Activated naive CD8-positive, alpha-beta T cell treated with anti-CD3 and anti-CD28 coated beads, Interleukin-2, amount 50 U/mL, for 24 hours (primary cell): ENCODE data around the gene KPNA5.
A peak's percentile ranks its signal among the peaks of the same experiment; 100 is the strongest.
"Not testable (repeated sequence)": the region's sequence is repeated elsewhere in the genome, so short reads cannot be mapped to it uniquely, and the experiment has no call there.

Experiments used
- ATAC-seq: fragments of 150-1000 bp; cut with Tn5 transposase; one replicate; pipeline ENCODE4 v1.10.0; 2021
- DNase-seq: peaks from one replicate; pipeline ENCODE4 v3.0.0; 2021
- H3K27ac Mint-ChIP-seq: one replicate; pipeline ENCODE4 v1.8.0; 2021; ENCODE audit warnings: mild to moderate bottlenecking, mixed read lengths
- H3K27me3 Mint-ChIP-seq: one replicate; pipeline ENCODE4 v1.8.0; 2021; ENCODE audit warnings: mixed read lengths
- H3K36me3 Mint-ChIP-seq: one replicate; pipeline ENCODE4 v1.8.0; 2021; ENCODE audit warnings: low read depth, mixed read lengths
- H3K4me1 Mint-ChIP-seq: one replicate; pipeline ENCODE4 v1.8.0; 2021; ENCODE audit warnings: mixed read lengths
- H3K4me3 Mint-ChIP-seq: one replicate; pipeline ENCODE4 v1.8.0; 2021; ENCODE audit warnings: mild to moderate bottlenecking, moderate library complexity, mixed read lengths
- H3K9me3 Mint-ChIP-seq: one replicate; pipeline ENCODE4 v1.8.0; 2021; ENCODE audit warnings: mixed read lengths

KPNA5 gene

DNA sequence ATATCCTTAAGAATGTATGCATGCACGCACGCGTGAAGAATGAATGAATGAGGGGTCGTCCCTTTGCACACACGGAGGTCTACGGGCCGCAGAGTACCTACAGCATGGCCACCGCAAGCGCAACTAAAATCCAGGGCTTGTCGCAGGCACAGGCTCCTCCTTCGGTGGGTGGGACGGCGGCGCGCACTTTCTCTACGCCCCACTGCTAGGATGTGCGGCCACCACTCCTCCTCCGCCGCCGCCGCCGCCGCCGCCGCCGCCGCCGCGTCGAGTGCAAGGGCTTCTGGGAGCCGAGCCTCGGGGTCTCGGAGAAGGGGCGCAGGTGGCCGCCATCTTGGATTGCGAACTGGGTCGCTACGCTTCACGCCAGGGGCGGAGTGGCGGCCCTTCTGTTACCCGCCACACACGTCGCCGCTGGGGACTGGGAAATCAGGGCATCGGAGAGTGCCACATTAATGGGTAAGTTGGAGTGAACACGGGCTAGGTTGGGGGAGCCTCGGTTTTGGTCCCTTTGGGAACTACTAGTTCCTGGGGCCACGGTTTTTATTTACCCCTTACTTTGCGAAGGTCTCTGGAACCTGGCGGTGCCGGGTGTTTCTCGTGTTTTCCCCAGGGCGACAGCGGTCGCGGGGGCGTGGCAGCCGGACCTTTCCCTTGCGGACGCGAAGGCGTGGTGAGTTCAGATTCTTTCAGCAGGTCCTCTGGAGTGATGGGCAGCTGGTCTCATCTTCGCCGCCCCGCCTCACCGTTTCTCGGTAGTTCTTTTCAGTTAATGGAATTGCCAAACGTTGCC is at the start of gene KPNA5:
Gene KPNA5 (plus strand): TSS at position 332 of the 793 bp plus-strand sequence. CDS start 124 bp downstream, at position 456.
- DNase-seq = peak; percentile 93
- ATAC-seq = peak; percentile 97
- H3K27me3 Mint-ChIP-seq = no peaks in the 10 kb centered on the region
- peak within 1 kb of the TSS; percentile 93 for H3K4me3 Mint-ChIP-seq
- H3K36me3 Mint-ChIP-seq = peaks cover 22% of the 10 kb centered on the region
- H3K9me3 Mint-ChIP-seq = no peaks in the 10 kb centered on the region
- H3K27ac Mint-ChIP-seq = peak within 1 kb of the TSS; percentile 97
- peaks cover 30% of the 10 kb centered on the region for H3K4me1 Mint-ChIP-seq

DNA sequence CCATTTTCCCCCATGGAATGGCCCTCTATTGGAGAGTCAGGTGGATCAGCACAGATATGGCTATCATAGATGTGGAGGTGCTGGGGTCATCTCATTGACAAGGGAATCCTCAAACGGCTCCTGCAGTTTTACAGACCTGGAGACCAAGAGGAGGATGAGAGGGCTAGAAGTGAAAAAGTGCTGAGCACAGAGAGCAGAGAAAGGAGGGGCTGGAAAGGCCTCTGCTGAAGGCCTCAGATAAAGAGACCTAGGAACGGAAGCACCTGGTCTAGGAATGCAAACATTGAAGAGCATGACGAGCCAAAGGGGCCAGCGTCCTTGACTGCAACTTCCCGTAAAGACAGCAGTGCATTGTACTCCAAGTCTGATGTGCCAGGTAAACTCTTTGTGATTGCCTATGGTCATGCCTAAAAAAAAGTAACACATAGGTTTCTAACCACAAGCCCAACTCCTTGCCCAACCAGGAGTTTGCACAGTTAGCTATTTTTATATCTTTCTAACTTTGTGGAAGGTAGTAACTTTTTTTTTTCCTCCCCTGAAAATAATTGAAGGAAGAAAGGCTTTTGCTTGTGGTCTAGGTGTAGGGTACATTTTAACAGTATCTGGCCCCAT is 49.5 kb upstream of the KPNA5 start:
- DNase-seq (no peak), ATAC-seq (no peak)
- H3K36me3 Mint-ChIP-seq = peaks cover 22% of the 10 kb centered on the region
- H3K27me3 Mint-ChIP-seq = no peaks in the 10 kb centered on the region
- no peak overlapping the region for H3K27ac Mint-ChIP-seq
- H3K4me3 Mint-ChIP-seq = no peak overlapping the region
- no peaks in the 10 kb centered on the region for H3K9me3 Mint-ChIP-seq
- no peaks in the 10 kb centered on the region for H3K4me1 Mint-ChIP-seq

- Mint-ChIP-seq H3K27ac (no peak overlapping the region), H3K36me3 (peaks cover 27% of the 10 kb centered on the region), H3K4me1 (no peaks in the 10 kb centered on the region)
Observed at GRCh38 chr6:116633685-116634084, 47.3 kb upstream of the KPNA5 start.

GRCh38 chr6:116648156-116648555 is 32.9 kb upstream of the KPNA5 start:
- Mint-ChIP-seq H3K27me3 (no peaks in the 10 kb centered on the region), H3K4me1 (peaks cover 8% of the 10 kb centered on the region), H3K4me3 (no peak overlapping the region), H3K36me3 (peaks cover 28% of the 10 kb centered on the region), H3K9me3 (no peaks in the 10 kb centered on the region), H3K27ac (no peak overlapping the region)
- ATAC-seq (no peak), DNase-seq (no peak)

More at GRCh38 chr6:116633685-116634084, 47.3 kb upstream of the KPNA5 start:
- Mint-ChIP-seq H3K9me3 (no peaks in the 10 kb centered on the region), H3K4me3 (no peak overlapping the region), H3K27me3 (no peaks in the 10 kb centered on the region)
- DNase-seq = no peak
- ATAC-seq = no peak

DNA sequence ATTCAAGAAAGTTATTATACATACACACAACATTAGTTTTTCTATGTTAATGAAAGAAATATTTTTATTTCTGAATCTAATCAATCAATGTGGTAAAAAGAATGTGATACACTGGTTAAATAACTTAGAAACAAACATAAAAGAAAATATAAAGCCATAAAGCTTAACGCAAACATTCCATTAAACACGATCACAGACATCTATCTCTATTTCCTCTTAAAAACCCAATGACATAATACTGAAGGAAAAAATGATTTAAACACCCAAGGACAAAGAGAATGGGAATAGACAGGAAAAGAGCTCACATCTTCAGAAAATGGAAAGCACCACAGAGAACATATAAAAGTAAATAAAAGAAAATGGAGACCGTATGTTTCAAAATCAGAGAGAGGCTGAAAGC is 31.9 kb upstream of the KPNA5 start:
- Mint-ChIP-seq H3K27me3 (no peaks in the 10 kb centered on the region), H3K4me1 (peaks cover 8% of the 10 kb centered on the region), H3K9me3 (no peaks in the 10 kb centered on the region), H3K4me3 (no peak overlapping the region), H3K36me3 (peaks cover 20% of the 10 kb centered on the region), H3K27ac (no peak overlapping the region)
- DNase-seq = no peak
- ATAC-seq = no peak

GRCh38 chr6:116651916-116652315 is 29.1 kb upstream of the KPNA5 start:
- ATAC-seq = peak; percentile 49
- H3K4me1 Mint-ChIP-seq = peaks cover 8% of the 10 kb centered on the region

GRCh38 chr6:116661594-116661993 is 19.4 kb upstream of the KPNA5 start:
- ATAC-seq = no peak
- peaks cover 30% of the 10 kb centered on the region for H3K36me3 Mint-ChIP-seq
- no peaks in the 10 kb centered on the region for H3K27me3 Mint-ChIP-seq
- peaks cover 43% of the 10 kb centered on the region for H3K4me1 Mint-ChIP-seq
- H3K9me3 Mint-ChIP-seq = no peaks in the 10 kb centered on the region
- no peak for DNase-seq
- H3K27ac Mint-ChIP-seq = no peak overlapping the region
- no peak overlapping the region for H3K4me3 Mint-ChIP-seq

More at GRCh38 chr6:116651916-116652315, 29.1 kb upstream of the KPNA5 start:
- Mint-ChIP-seq H3K27ac (no peak overlapping the region), H3K27me3 (no peaks in the 10 kb centered on the region), H3K36me3 (peaks cover 26% of the 10 kb centered on the region), H3K4me3 (no peak overlapping the region), H3K9me3 (no peaks in the 10 kb centered on the region)
- DNase-seq = no peak

DNA sequence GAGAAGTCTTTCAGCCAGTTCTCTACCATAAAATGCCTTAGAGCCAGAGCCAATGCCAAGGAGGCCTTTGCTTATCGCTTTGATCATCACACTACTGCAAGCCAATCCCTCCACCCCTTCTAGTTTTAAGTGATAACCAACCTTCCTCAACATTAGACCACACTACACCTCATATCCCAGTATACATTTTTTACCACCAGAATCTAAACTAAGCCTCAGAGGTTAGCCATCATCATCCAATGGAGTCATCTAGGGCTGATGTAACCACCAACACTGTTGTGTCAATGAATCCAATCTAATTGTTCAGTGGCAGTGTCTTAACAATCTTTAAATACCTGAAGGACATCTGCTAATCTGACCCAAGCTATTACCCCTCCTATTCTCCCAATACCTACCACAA is 18.8 kb upstream of the KPNA5 start:
- H3K9me3 Mint-ChIP-seq = no peaks in the 10 kb centered on the region
- peak overlapping the region; percentile 25 for H3K27ac Mint-ChIP-seq
- H3K27me3 Mint-ChIP-seq = no peaks in the 10 kb centered on the region
- peak; percentile 68 for ATAC-seq
- no peak for DNase-seq
- peaks cover 48% of the 10 kb centered on the region for H3K4me1 Mint-ChIP-seq
- H3K36me3 Mint-ChIP-seq = peaks cover 29% of the 10 kb centered on the region
- no peak overlapping the region for H3K4me3 Mint-ChIP-seq

DNA sequence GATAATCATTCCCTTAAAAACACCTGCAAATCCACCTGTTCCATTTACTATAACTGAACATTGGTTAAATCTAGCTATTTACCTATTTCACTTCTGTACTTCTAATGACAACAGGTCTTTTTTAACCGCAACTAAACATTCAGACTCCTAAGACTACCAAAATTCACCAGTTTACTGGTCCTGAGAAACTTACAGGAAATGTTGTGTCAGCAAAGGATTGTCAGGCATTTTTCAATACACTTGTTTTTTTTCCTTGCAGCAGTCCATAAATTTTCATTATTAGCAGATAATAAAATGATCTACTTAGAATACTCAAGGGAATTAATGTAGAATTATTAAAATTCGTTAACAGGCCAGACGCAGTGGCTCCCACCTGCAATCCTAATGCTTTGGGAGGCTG is 17.7 kb upstream of the KPNA5 start:
- no peak overlapping the region for H3K4me3 Mint-ChIP-seq
- ATAC-seq (no peak), DNase-seq (no peak)
- H3K9me3 Mint-ChIP-seq = no peaks in the 10 kb centered on the region
- peaks cover 56% of the 10 kb centered on the region for H3K4me1 Mint-ChIP-seq
- no peak overlapping the region for H3K27ac Mint-ChIP-seq
- peaks cover 27% of the 10 kb centered on the region for H3K36me3 Mint-ChIP-seq
- H3K27me3 Mint-ChIP-seq = no peaks in the 10 kb centered on the region

GRCh38 chr6:116664169-116664568 is 16.8 kb upstream of the KPNA5 start:
- not testable (repeated sequence) for DNase-seq, H3K27me3 Mint-ChIP-seq, H3K27ac Mint-ChIP-seq, H3K9me3 Mint-ChIP-seq, ATAC-seq
- Mint-ChIP-seq H3K4me3 (peak overlapping the region; percentile 35), H3K36me3 (peaks cover 28% of the 10 kb centered on the region), H3K4me1 (peaks cover 57% of the 10 kb centered on the region)

- Mint-ChIP-seq H3K36me3 (peaks cover 24% of the 10 kb centered on the region), H3K27me3 (no peaks in the 10 kb centered on the region), H3K9me3 (no peaks in the 10 kb centered on the region), H3K27ac (peak overlapping the region; percentile 51), H3K4me1 (peaks cover 57% of the 10 kb centered on the region), H3K4me3 (peak overlapping the region; percentile 70)
- ATAC-seq (no peak), DNase-seq (no peak)
Observed at GRCh38 chr6:116665464-116665863, 15.5 kb upstream of the KPNA5 start.

GRCh38 chr6:116666869-116667268 is 14.1 kb upstream of the KPNA5 start:
- DNase-seq (no peak), ATAC-seq (no peak)
- Mint-ChIP-seq H3K36me3 (peaks cover 24% of the 10 kb centered on the region), H3K9me3 (no peaks in the 10 kb centered on the region), H3K27ac (peak overlapping the region; percentile 96), H3K4me1 (peaks cover 51% of the 10 kb centered on the region), H3K27me3 (no peaks in the 10 kb centered on the region), H3K4me3 (peak overlapping the region; percentile 99)

GRCh38 chr6:116667623-116668022 is 13.4 kb upstream of the KPNA5 start:
- Mint-ChIP-seq H3K27ac (peak overlapping the region; percentile 96), H3K4me3 (peak overlapping the region; percentile 99), H3K4me1 (peaks cover 43% of the 10 kb centered on the region), H3K36me3 (peaks cover 24% of the 10 kb centered on the region), H3K9me3 (no peaks in the 10 kb centered on the region), H3K27me3 (no peaks in the 10 kb centered on the region)
- ATAC-seq (no peak), DNase-seq (no peak)

DNA sequence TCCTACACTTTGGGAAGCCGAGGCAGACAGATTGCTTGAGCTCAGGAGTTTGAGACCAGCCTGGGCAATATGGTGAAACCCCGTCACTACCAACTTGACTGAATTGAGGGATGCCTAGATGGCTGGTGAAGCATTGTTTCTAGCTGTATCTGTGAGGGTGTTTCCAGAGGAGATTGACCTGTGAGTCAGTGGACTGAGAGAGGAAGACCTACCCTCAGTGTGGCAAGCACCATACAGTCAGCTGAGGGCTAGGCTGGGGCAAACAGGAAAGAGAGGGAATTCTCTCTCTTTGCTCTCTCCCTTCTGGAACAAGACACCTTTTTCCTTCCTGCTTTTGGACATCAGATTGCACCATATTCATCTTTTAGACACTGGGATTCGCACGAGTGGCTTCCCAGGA is 8.7 kb upstream of the KPNA5 start:
- peaks cover 8% of the 10 kb centered on the region for H3K4me1 Mint-ChIP-seq
- no peak overlapping the region for H3K27ac Mint-ChIP-seq
- DNase-seq (no peak), ATAC-seq (no peak)
- H3K27me3 Mint-ChIP-seq = no peaks in the 10 kb centered on the region
- peaks cover 5% of the 10 kb centered on the region for H3K36me3 Mint-ChIP-seq
- no peak overlapping the region for H3K4me3 Mint-ChIP-seq
- H3K9me3 Mint-ChIP-seq = no peaks in the 10 kb centered on the region

DNA sequence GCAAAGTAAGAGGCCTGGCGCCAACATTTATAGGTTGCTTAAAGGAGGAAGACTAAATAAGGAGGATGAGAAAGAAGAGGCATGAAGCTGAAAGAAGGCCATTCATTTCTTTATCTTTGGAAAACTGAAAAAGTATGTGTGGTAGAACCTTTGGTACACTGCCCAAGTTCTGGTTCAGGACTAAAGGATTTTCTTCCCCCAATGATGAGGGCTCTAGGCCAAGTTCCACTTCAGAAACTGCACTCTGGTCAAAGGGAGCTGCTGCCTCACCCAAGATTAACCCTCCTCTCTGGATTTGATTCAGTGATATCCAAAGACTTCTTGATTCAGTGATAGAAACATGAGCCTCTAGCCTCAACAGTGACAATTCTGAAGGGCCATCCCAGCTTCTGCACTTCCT is 5.0 kb upstream of the KPNA5 start:
- Mint-ChIP-seq H3K4me1 (peaks cover 6% of the 10 kb centered on the region), H3K27me3 (no peaks in the 10 kb centered on the region), H3K36me3 (peaks cover under 1% of the 10 kb centered on the region), H3K27ac (no peak overlapping the region), H3K4me3 (no peak overlapping the region), H3K9me3 (no peaks in the 10 kb centered on the region)
- ATAC-seq (no peak), DNase-seq (no peak)
